Fibroblast of villous mesenchyme (primary cell): Measurements from ENCODE around the gene DAB1. TPM values are rescaled to one million over a fixed set of nuclear protein-coding genes. Genes with fewer than 3 reads are reported as not detected.

Experiments
- DNase-seq: peaks from one replicate; pipeline ENCODE4 v3.0.0-alpha.2; 2010; ENCODE audit warnings: low read depth
- H3K4me3 ChIP-seq: 2 replicates; pipeline ENCODE4 v1.5.1; 2011; ENCODE audit warnings: low read depth, mild to moderate bottlenecking, low read length
- CTCF ChIP-seq: IDR thresholded peaks from 2 replicates; pipeline ENCODE4 v1.5.1; 2012; ENCODE audit warnings: low read depth, mild to moderate bottlenecking, low read length; ENCODE audit not compliant: insufficient read depth
- total RNA-seq: library from RNA; depleted of rRNA; stranded (reverse); fragments of >200 nt; gene quantifications from 2 replicates; pipeline ENCODE4 v1.2.3, GENCODE V29; 2012

DAB1 gene
- total RNA-seq, 1 donor, result not detected

GRCh38 chr1:57384284-57384683, 39.6 kb downstream of the DAB1 start:
- TF ChIP-seq CTCF, result no peak
- no peak for DNase-seq
- H3K4me3 ChIP-seq, result no peak overlapping the region

- no peak overlapping the region for H3K4me3 ChIP-seq
- DNase-seq, result no peak
- no peak for TF ChIP-seq CTCF
Measured at GRCh38 chr1:57381871-57382270, 42.0 kb downstream of the DAB1 start.

- no peak overlapping the region for H3K4me3 ChIP-seq
- DNase-seq, result no peak
- TF ChIP-seq CTCF, result no peak
Measured at GRCh38 chr1:57381426-57381825, 42.4 kb downstream of the DAB1 start.

GRCh38 chr1:57380923-57381322, 42.9 kb downstream of the DAB1 start:
- TF ChIP-seq CTCF, result no peak
- no peak overlapping the region for H3K4me3 ChIP-seq
- no peak for DNase-seq

GRCh38 chr1:57378534-57378933, 45.3 kb downstream of the DAB1 start:
- no peak for DNase-seq
- TF ChIP-seq CTCF, result no peak

GRCh38 chr1:57377339-57378139, 46.3 kb downstream of the DAB1 start:
- no peak for DNase-seq
- H3K4me3 ChIP-seq, result no peak overlapping the region
- TF ChIP-seq CTCF, result no peak

More at GRCh38 chr1:57378534-57378933, 45.3 kb downstream of the DAB1 start:
- H3K4me3 ChIP-seq, result no peak overlapping the region

- no peak for TF ChIP-seq CTCF
- no peak overlapping the region for H3K4me3 ChIP-seq
- DNase-seq, result no peak
Measured at GRCh38 chr1:57376041-57376440, 47.8 kb downstream of the DAB1 start.
